ENCODE measurements around the gene ZP1. TPM values are rescaled to one million over a fixed set of nuclear protein-coding genes. Genes with fewer than 3 reads are reported as not detected.
"Not testable (repeated sequence)": the region's sequence is repeated elsewhere in the genome, so short reads cannot be mapped to it uniquely, and the experiment has no call there.

ZP1 gene
- total RNA-seq, 1 experiment from 2014 or later, result 0.05 TPM

DNA sequence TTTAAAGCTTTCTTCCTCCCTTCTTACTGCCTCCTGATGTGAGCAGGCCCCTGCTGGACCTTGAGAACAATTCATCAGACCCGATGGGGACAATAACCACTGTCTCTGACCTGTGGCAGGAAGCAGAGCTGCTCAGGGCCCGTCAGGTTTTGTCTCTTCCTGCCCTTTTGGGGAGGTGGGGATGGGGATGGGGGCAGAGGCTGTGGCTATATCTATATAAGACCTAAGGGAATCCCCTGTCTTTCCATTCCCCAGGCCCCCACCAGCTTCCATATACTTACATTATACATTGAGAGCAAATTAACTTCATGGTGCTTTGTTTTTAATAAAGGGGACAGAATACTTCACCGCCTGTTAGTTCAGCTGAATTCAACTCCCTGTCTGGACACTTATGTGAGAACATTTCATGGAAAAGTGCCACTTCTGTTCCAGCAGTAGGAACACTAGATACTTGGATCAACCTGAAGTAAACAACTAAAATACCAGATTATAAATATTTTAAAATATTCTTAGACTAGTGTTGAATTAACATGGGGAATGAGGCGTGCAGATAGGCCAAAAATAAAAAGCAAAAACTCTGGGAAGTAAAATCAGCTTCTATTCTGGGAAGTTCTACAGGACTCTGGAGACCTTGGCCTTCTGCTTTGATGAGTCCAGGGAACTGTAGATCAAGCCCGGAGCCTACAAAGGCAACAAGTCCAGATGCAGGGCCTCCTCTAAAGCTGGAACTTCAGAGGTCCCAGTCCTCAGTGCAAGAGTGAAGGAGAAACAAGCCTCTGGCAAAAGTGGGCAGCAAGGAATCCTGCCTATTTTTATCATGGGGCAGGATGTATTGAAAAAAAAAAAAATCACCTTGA, 11.1 kb downstream of the ZP1 start:
- no peak for DNase-seq (ENCODE audit: low spot score)

DNA sequence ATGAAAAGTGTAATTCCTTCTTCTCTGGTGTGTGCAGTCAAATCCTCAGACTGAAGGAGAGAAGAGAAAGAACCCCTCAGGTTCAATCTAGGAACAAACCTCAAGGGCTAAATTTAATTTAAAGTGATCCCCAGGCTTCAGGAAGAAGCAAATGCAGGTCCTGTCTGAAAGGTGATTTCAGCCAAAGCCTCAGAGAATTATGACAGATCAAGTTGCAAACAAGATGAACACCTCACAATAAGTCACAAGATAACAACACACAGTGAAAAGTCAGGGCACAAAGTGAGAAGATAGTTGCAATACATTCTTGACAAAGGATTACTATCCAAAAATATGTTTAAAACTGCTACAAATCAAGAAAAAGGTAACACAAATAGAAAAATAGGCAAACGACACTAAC, 11.8 kb downstream of the ZP1 start:
- DNase-seq (ENCODE audit: low spot score), result no peak

DNA sequence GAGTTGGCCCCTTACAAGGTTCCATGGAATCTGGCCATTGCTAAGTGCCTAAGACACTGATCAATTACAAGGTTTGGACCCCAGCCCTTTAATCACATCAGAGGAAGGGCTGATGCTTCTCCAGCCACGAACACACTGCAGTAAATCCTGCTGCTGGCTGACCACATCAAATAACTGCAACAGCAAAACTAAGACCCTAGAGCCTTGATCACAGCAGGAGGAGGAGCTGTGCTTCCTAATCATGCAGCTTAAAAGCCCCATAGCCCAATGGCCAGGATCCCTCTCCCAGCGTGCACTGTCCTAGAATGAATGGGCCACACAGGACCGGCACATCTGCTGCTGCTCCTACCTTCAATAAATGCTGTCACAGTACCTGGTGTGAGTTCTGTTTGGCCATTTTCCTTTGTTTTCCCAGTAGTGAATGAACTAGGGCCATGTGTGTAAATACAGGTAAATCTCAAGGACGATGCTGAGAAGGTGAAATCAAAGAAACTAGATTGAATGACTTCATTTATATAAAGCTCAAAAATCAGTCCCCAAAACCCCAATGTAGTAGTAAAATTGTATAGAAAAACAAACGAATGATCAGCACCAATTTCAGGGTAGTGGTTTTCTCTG, 12.7 kb downstream of the ZP1 start:
- DNase-seq (ENCODE audit: low spot score), result no peak

DNA sequence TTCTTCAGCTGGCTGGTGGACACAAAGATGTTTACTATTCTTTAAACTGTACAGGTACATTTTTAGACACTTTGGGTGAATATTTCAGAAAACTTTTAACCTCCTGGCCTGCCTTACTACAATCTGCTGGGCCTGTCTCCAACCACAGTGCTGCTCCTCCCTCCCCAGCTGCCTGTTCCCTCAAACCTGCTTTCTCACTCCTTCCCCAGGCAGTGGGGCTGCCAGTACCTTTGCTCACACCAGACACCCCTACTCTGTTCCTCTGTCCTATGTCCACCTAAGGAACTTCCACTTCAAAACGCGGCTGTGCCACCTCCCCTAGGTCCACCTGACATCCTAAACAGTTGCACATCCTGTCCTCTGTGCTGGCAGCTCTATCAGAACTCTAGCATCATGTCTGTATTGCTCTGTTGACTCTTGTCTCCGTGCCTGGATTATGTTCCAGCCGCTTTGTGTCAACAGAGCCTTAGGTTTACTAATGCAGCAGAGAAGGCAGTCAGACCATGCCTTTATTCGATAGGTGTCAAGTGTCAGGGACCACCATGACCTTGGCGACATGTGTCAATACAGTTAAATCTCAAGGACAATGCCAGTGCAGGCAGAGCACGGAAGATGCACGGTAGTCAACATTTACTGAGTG, 13.4 kb downstream of the ZP1 start:
- DNase-seq (ENCODE audit: low spot score), result no peak

GRCh38 chr11:60887556-60887955, 20.2 kb downstream of the ZP1 start:
- DNase-seq (ENCODE audit: low spot score), result peak; percentile 62

DNA sequence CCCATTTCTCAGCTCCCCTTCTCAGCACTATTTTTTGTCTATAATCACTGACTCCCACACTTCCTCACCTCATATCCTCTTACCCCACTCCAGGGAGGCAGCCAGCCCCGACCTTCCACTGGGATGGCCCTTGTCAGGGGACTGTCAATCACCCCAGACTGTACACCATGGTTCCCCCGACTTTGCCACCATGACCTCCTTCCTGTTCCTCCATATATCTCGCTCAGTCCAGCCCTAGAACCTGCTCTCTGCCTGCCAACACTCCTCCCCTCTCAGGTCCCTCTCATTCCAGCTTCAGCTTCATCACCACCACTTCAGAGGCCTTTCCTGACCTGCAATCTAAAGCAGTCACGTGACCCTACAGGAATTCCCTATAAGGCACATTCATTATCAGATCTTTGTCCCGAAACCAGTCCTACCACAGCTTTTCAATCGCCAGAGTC, 22.5 kb downstream of the ZP1 start:
- DNase-seq (ENCODE audit: low spot score), result no peak

GRCh38 chr11:60890696-60891095, 23.4 kb downstream of the ZP1 start:
- DNase-seq (ENCODE audit: low spot score), result no peak

DNA sequence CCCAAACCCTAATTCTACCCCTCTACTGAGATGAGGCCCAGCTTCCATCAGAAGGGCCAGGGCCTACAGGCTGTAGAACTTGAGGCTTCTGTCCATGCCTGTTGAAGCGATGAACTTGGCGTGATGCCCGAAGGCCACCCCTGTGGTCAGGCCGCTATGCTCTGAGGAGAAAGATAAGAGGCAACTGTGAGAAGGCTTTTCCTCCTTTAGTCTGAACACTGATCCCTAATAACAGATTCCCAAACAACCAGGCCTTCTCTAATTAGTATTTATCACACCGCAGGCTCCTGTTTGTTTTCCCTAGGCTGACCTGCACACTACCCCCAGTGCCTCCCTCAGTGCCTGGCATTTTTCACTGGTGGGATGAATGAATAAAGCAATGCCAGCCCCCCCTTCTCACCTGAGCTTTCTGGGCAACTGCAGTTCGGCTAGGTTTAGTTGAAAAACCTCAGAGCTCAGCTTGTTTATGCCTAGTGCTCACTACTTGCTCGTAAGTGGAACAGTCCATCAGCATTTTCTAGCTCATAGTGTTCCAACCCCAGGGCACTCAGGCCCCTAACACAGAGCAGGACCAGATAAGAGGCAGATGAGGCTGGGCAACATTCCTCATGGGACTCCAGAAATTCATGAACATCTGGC, 23.9 kb downstream of the ZP1 start:
- DNase-seq (ENCODE audit: low spot score), result no peak

DNA sequence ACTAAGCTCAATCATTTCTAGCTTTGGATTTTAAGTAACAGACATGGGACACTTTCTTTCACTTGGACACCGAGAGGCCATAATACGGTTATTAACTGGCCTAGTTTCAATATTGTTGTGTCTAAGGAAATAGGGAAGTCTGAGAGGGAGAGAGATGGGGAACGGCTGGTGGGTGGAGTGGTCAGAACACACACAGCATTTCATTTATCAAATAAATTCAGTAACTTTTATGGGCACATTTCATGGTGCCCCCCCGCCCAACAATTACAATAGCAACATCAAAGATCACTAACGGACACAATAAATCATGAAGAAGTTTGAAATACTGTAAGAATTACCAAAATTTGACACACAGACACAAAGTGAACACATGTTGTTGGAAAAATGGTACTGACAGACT, 28.3 kb downstream of the ZP1 start:
- DNase-seq (ENCODE audit: low spot score), result no peak

- DNase-seq (ENCODE audit: low spot score), result no peak
These were observed 30.2 kb downstream of the ZP1 start for GRCh38 chr11:60897496-60897895.

GRCh38 chr11:60899046-60899936, 31.9 kb downstream of the ZP1 start:
- peak; percentile 66 for DNase-seq (ENCODE audit: low spot score)

GRCh38 chr11:60899977-60900376, 32.6 kb downstream of the ZP1 start:
- no peak for DNase-seq (ENCODE audit: low spot score)

- DNase-seq (ENCODE audit: low spot score), result no peak
These were observed 33.5 kb downstream of the ZP1 start for GRCh38 chr11:60900673-60901404.

- no peak for DNase-seq (ENCODE audit: low spot score)
These were observed 35.3 kb downstream of the ZP1 start for GRCh38 chr11:60902625-60903024.

DNA sequence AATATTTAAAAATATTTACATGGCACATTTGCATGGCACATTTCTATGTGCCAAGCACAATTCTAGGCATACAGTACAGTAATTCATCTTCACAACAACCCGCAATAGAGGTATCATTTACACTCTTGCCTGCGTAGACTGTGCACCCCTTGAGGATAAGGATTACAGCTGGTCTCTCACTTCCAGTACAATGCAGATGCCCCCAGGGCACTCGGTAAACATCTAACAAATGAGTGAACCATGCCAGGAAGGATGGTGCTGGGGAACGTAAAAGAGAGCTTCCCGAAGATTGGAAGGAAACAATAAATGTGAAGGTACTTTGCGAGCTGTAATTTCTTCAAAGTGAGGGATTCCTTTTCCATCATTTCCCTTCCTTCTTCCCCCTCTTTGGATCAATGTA, 37.7 kb downstream of the ZP1 start:
- DNase-seq (ENCODE audit: low spot score), result no peak

DNA sequence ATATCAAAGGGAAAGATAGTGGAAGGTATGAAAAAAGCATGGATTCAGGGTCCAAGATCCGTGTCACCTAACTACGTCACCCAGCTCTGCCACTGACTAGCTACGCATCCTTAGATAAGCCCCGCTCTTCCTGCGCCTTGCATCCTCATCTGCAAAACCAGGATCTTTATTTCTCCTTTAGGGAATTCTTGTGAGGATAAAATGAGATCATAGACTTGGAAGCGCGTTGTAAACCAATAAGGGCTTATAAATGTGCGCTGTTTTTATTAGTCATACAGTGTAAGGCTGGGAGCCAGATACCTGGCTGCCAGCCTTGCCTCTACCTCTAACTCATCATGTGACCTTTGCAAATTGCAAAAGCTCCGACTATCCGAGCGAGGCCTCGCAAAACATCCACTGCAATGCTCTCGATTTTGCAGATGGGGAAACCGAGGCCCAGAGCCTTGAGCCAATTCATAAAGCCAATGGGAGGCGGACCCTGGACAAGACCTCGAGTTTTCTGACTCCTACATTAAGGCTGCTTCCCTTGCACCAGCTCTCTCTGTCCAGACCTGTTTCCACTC, 38.3 kb downstream of the ZP1 start:
- peak; percentile 67 for DNase-seq (ENCODE audit: low spot score)

DNA sequence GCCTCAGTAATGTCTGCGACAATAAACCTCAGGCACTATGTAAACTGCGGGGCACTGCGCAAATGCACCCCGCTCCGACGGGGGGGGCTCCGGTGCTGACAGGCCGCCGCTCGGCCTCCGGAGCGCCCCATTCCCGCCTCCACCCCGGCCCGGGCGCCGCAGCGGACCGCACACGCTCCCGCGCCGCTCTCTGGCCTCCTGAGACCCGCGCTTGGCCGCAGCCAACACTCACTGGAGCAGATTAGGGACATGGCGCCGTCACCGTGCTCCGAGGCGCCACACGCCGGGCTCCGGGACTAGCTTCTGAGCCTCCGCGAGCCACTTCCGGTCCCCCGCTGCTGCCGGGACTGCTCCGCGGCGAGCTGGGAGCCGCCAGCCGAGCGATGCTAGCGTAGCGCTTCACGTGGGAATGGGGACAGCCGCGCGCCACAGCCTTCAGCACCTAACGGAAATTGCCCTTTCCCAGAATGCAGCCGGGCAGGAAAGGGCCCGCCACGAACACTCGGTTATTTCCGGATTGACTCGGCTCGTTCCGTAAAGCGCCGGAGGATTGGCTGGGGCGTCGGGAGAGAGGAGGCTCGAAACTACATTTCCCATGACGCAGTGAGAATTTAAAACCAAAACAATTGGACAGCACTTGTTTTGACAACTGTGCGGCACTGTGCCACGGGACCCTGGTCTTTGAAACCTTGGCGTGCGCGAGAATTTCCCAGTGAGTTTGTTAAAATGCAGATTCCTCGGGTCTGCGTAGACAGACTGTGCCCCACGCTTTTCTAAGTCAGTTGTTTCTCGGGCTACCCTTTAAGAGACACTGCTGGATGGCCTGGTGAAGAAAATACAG, 39.0 kb downstream of the ZP1 start, which contains the start of gene PRPF19:
PRPF19 (minus strand) TSS at position 454 of the 841 bp plus-strand sequence; CDS start at position 251, 203 bp downstream.
- DNase-seq (ENCODE audit: low spot score), result peak; percentile 92

DNA sequence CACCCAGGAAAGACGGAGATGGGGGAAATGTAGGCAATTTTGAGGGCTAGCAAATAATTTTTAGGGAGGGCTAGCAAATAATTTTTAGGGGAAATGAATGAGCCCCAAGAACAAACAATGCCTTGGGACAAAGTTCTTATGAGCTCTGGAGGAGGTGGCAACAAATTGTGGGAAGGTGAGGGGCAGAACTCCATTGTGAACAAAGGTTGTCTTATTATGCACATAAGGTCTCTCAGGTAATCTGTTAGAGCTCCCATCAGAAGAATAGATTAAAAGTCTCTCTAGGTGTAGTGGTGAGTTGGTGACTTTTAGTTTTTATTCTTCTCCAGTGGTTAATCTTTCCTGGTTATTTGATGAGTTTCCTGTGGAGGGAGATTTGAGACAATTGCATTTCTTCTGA, 41.5 kb downstream of the ZP1 start:
- no peak for DNase-seq (ENCODE audit: low spot score)

DNA sequence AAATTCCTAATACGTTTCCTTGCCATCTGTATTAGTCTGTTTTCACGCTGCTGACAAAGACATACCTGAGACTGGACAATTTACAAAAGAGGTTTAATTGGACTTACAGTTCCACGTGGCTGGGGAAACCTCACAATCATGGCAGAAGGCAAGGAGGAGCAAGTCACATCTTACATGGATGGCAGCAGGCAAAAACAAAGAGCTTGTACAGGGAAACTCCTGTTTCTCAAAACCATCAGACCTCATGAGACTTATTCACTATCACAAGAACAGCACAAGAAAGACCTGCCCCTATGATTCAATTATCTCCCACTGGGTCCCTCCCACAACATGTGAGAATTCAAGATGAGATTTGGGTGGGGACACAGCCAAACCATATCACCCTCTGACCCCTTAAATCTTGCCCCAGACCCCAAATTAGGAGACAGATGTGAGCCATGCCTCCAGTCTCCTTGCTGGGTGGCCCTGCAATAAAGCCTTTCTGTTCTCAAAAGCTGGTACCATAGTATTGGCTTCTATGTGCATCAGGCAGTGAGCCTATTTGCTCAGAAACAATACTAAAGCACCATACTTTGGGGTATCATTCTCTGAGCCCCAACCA, 42.4 kb downstream of the ZP1 start:
- not testable (repeated sequence) for DNase-seq (ENCODE audit: low spot score)
